ENCODE measurements around the gene FAM216B. TPM values are rescaled to one million over a fixed set of nuclear protein-coding genes. Genes with fewer than 3 reads are reported as not detected.

Gene FAM216B
- total and polyA plus RNA-seq, 2 of the 8 experiments (the other 6 are each of a cell fraction or from before 2014, with no cell fraction given): not detected

DNA sequence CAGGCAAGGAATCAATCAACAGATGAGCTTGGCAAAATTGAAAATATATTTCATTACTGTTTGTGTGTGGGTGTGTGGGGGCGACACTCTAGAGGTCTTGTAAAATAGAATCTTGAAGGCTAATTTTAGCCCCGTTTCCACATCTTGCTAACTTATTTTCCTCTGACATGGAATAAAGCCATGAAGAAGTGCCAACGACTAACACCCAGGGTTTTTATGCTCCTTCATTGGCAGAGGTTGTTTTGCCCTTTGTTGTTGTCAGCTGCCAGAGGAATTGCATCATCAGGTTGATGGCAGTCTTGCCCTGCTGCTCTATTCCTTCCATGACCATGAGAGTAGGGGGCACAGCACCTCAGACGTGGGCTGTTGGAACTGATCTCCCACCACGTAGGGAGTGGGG, 30.6 kb upstream of the FAM216B start:
- CTCF ChIA-PET (ENCODE audit: partially characterized antibody): interaction anchor here (1.3 kb wide), 1 partner anchor 12 kb away, joined by 4 read pairs; no protein-coding TSS in a partner anchor
- Histone ChIP-seq H3K4me3 (ENCODE audit: extremely low read depth in 1 of 4, insufficient read depth in 2 of 4, low read depth in 3 of 4, low read length in 4 of 4) (no peak overlapping the region), H2BK12ac (ENCODE audit: low read depth, low read length) (peak overlapping the region; percentile 85; the same call in 1 of the 2 replicates), H2BK5ac (ENCODE audit: low read depth, low read length) (0 out of 2 replicates have a peak overlapping the region, but pooled peaks have one; percentile 82), H3K56ac (replicated peaks; ENCODE audit: insufficient read length, low read depth, low read length) (no peak overlapping the region), H3K27ac (ENCODE audit: low read depth, low read length) (no peak overlapping the region), H3K4me2 (ENCODE audit: insufficient read depth in 1 of 2, low read depth in 2 of 2, low read length in 2 of 2) (no peak overlapping the region), H4K8ac (ENCODE audit: extremely low read depth, insufficient read depth, low read length) (no peak overlapping the region), H3K9me3 (ENCODE audit: insufficient read depth in 2 of 2, low read depth in 1 of 2, low read length in 1 of 2) (no peaks in the 10 kb centered on the region), H2BK20ac (ENCODE audit: low read length) (no peak overlapping the region), H2AFZ (ENCODE audit: low read length) (peak overlapping the region; percentile 95), H2BK15ac (ENCODE audit: low read length) (peak overlapping the region; percentile 53; the same call in 1 of the 2 replicates), H2AK5ac (ENCODE audit: low read depth, low read length) (no peak overlapping the region), H3K4ac (replicated peaks; ENCODE audit: insufficient read length, low read depth, low read length) (no peak overlapping the region), H3K4me1 (replicated peaks in 1 of 4; ENCODE audit: control insufficient read depth in 3 of 4, insufficient read depth in 4 of 4, low read length in 3 of 4) (peaks cover 0 to 3% (median 0%) of the 10 kb centered on the region in 4 experiments; a peak in 1 of 7 replicates), H3K18ac (ENCODE audit: extremely low read depth, low read length) (no peak overlapping the region), H3K79me1 (ENCODE audit: low read depth, low read length) (no peaks in the 10 kb centered on the region), H2BK120ac (replicated peaks; ENCODE audit: low read depth, low read length) (no peak overlapping the region), H3K9ac (replicated peaks in 1 of 4; ENCODE audit: extremely low read depth in 1 of 4, low read depth in 3 of 4, low read length in 3 of 4) (no peak overlapping the region), H3K23me2 (ENCODE audit: low read depth, low read length) (no peaks in the 10 kb centered on the region), H3K36me3 (ENCODE audit: control insufficient read depth in 2 of 4, insufficient read depth in 4 of 4, low read length in 3 of 4) (no peaks in the 10 kb centered on the region), H4K5ac (ENCODE audit: insufficient read length, low read depth, low read length) (no peak overlapping the region), H3K27me3 (replicated peaks in 1 of 4; ENCODE audit: control insufficient read depth in 3 of 4, extremely low read depth in 1 of 4, insufficient read depth in 3 of 4, low read length in 3 of 4) (no peaks in the 10 kb centered on the region), H3K14ac (ENCODE audit: insufficient read length) (no peak overlapping the region), H4K20me1 (replicated peaks in 1 of 2; ENCODE audit: control insufficient read depth in 1 of 2, insufficient read depth in 2 of 2, low read length in 2 of 2) (no peaks in the 10 kb centered on the region), H3K23ac (ENCODE audit: insufficient read length) (no peak overlapping the region), H4K91ac (replicated peaks; ENCODE audit: insufficient read length, low read length) (no peak overlapping the region), H3K79me2 (ENCODE audit: control insufficient read depth in 1 of 2, insufficient read depth in 2 of 2, low read length in 2 of 2) (no peaks in the 10 kb centered on the region)
- no peak for DNase-seq (ENCODE audit: low read depth in 1 of 2, low spot score in 2 of 2)
- 78% methylated on average over 5 of the region's 5 CpGs; no CpG with 5 or more reads in 1 of the 2 experiments for WGBS, 2 experiments (ENCODE audit: extremely low coverage in 1 of 2, insufficient coverage in 1 of 2, insufficient read length in 1 of 2, insufficient replicate concordance in 2 of 2, low coverage in 1 of 2, low lambda C conversion rate in 2 of 2, missing lambda C conversion rate in 1 of 2)
- POLR2A ChIA-PET (ENCODE audit: partially characterized antibody): no interaction called here
- FAIRE-seq: no peak
- TF ChIP-seq FOSL1 (IDR thresholded peaks at IDR 0.05; ENCODE audit: insufficient read depth, low read depth, low read length) (no peak), CEBPB (IDR thresholded peaks at IDR 0.05; ENCODE audit: low read depth, low read length) (0 out of 2 replicates have a peak, but pooled peaks have one; percentile 38)
